Limb (tissue), 2 donors: ENCODE data around the gene HEATR1.
"Not testable (repeated sequence)": the region's sequence is repeated elsewhere in the genome, so short reads cannot be mapped to it uniquely, and the experiment has no call there.

ENCODE experiments used
- DNase-seq, 2 donors: peaks; one replicate each; pipeline ENCODE4 v3.0.0-alpha.2; 2016; ENCODE audit errors: extremely low spot score in 2 of 2

The HEATR1 gene

GRCh38 chr1:236603991-236604904, at the start of gene HEATR1:
Gene HEATR1, minus strand, starts transcription at chr1:236604516. Its CDS starts 421 bp downstream, at chr1:236604095.
- peak; percentile 94 for DNase-seq

GRCh38 chr1:236645016-236645680, 40.8 kb upstream of the HEATR1 start:
- DNase-seq, result no peak

GRCh38 chr1:236642763-236643162, 38.4 kb upstream of the HEATR1 start:
- no peak for DNase-seq

GRCh38 chr1:236639686-236640085, 35.4 kb upstream of the HEATR1 start:
- peak in 1 of 2 donors; percentile 63 for DNase-seq

- DNase-seq, result no peak
These were observed 34.6 kb upstream of the HEATR1 start for GRCh38 chr1:236638945-236639344.

- no peak for DNase-seq
These were observed 31.7 kb upstream of the HEATR1 start for GRCh38 chr1:236636017-236636416.

- no peak for DNase-seq
These were observed 23.6 kb upstream of the HEATR1 start for GRCh38 chr1:236627727-236628408.

- no peak for DNase-seq
These were observed 19.3 kb upstream of the HEATR1 start for GRCh38 chr1:236623371-236624166.

- no peak for DNase-seq
These were observed 18.1 kb upstream of the HEATR1 start for GRCh38 chr1:236622407-236622806.

GRCh38 chr1:236619398-236619797, 15.1 kb upstream of the HEATR1 start:
- DNase-seq, result no peak

- DNase-seq, result no peak
These were observed 14.2 kb upstream of the HEATR1 start for GRCh38 chr1:236618507-236618906.

GRCh38 chr1:236615399-236616148, 11.3 kb upstream of the HEATR1 start:
- DNase-seq, result no peak

- no peak for DNase-seq
These were observed 8.0 kb upstream of the HEATR1 start for GRCh38 chr1:236612349-236612748.

GRCh38 chr1:236608930-236609726, 4.8 kb upstream of the HEATR1 start:
- peak; percentile 68 to 72 for DNase-seq

- DNase-seq, result not testable (repeated sequence)
These were observed 3.3 kb upstream of the HEATR1 start for GRCh38 chr1:236607597-236607996.

GRCh38 chr1:236604905-236605806, 840 bp upstream of the HEATR1 start:
- DNase-seq, result no peak

GRCh38 chr1:236602171-236602570, 2.1 kb downstream of the HEATR1 start:
- DNase-seq, result no peak

- DNase-seq, result no peak
These were observed 13.7 kb downstream of the HEATR1 start for GRCh38 chr1:236590553-236591150.
